ENCODE measurements around the gene TUBB4A. TPM values are rescaled to one million over a fixed set of nuclear protein-coding genes. Genes with fewer than 3 reads are reported as not detected.
"Not testable (repeated sequence)": the region's sequence is repeated elsewhere in the genome, so short reads cannot be mapped to it uniquely, and the experiment has no call there.

The TUBB4A gene
- total RNA-seq, 1 donor from 2014 or later = 2.8 TPM

GRCh38 chr19:6528544-6529121 lies 26.5 kb upstream of the TUBB4A start:
- ATAC-seq (peak; percentile 71), DNase-seq (peak; percentile 76)
- intact Hi-C loops (cut with micrococcal nuclease) = no loop called here

GRCh38 chr19:6527893-6528543 lies 25.9 kb upstream of the TUBB4A start:
- DNase-seq (no peak), ATAC-seq (no peak)
- intact Hi-C loops (cut with micrococcal nuclease) = no loop called here

- no peak for ATAC-seq
- DNase-seq = no peak
- intact Hi-C loops (cut with micrococcal nuclease) = no loop called here
These were observed 22.2 kb upstream of the TUBB4A start for GRCh38 chr19:6524311-6524710.

GRCh38 chr19:6522712-6523111 lies 20.6 kb upstream of the TUBB4A start:
- DNase-seq (no peak), ATAC-seq (no peak)
- intact Hi-C loops (cut with micrococcal nuclease) = no loop called here

- ATAC-seq (no peak), DNase-seq (peak; percentile 48)
- intact Hi-C loops (cut with micrococcal nuclease) = no loop called here
These were observed 19.9 kb upstream of the TUBB4A start for GRCh38 chr19:6521718-6522646.

- intact Hi-C loops (cut with micrococcal nuclease) = no loop called here
- ATAC-seq (no peak), DNase-seq (no peak)
These were observed 17.2 kb upstream of the TUBB4A start for GRCh38 chr19:6519289-6519688.

GRCh38 chr19:6518145-6518911 lies 16.2 kb upstream of the TUBB4A start:
- intact Hi-C loops (cut with micrococcal nuclease) = no loop called here
- ATAC-seq (no peak), DNase-seq (no peak)

- DNase-seq (peak; percentile 96), ATAC-seq (peak; percentile 92)
- intact Hi-C loops (cut with micrococcal nuclease) = no loop called here
These were observed 14.7 kb upstream of the TUBB4A start for GRCh38 chr19:6516659-6517291.

GRCh38 chr19:6516018-6516658 lies 14.0 kb upstream of the TUBB4A start:
- peak; percentile 94 for ATAC-seq
- peak; percentile 94 for DNase-seq
- intact Hi-C loops (cut with micrococcal nuclease) = no loop called here

GRCh38 chr19:6514926-6515544 lies 12.9 kb upstream of the TUBB4A start:
- ATAC-seq = no peak
- intact Hi-C loops (cut with micrococcal nuclease) = no loop called here

GRCh38 chr19:6514089-6514488 lies 12.0 kb upstream of the TUBB4A start:
- ATAC-seq = no peak
- DNase-seq = no peak
- intact Hi-C loops (cut with micrococcal nuclease) = no loop called here

More at GRCh38 chr19:6514926-6515544, 12.9 kb upstream of the TUBB4A start:
- no peak for DNase-seq

GRCh38 chr19:6510618-6511017 lies 8.5 kb upstream of the TUBB4A start:
- intact Hi-C loops (cut with micrococcal nuclease) = no loop called here
- no peak for ATAC-seq

GRCh38 chr19:6509118-6509971 lies 7.2 kb upstream of the TUBB4A start:
- intact Hi-C loops (cut with micrococcal nuclease) = no loop called here
- ATAC-seq (peak; percentile 80), DNase-seq (peak; percentile 42)

More at GRCh38 chr19:6510618-6511017, 8.5 kb upstream of the TUBB4A start:
- no peak for DNase-seq

- DNase-seq; ATAC-seq; intact Hi-C loops (cut with micrococcal nuclease): not testable (repeated sequence)
These were observed 6.1 kb upstream of the TUBB4A start for GRCh38 chr19:6508028-6508771.

GRCh38 chr19:6503407-6504201 lies 1.5 kb upstream of the TUBB4A start:
- DNase-seq (peak; percentile 49), ATAC-seq (peak; percentile 67)
- intact Hi-C loops (cut with micrococcal nuclease) = no loop called here
